Measurements from ENCODE around the gene FHIP1B.

DNA sequence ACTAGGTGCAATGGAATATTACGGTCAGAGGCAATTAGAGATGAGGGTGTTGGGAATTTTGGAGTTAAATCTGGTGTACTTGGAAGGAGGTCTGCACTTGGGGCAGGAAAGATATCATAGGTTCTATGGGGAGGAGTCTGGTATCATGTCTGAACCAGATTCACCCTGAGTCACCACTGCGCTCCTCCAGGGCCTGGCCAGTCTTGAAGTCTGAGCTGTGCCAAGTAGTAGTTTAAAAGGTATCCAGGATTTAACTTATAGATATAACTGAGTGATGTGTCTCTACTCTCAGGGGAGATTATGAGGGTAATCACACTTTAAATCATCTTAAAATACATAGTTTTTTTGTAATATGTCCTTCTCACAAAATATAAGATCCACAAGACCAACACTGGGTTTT is 11.1 kb upstream of the FHIP1B start:
- TF ChIP-seq, protein P1, sequence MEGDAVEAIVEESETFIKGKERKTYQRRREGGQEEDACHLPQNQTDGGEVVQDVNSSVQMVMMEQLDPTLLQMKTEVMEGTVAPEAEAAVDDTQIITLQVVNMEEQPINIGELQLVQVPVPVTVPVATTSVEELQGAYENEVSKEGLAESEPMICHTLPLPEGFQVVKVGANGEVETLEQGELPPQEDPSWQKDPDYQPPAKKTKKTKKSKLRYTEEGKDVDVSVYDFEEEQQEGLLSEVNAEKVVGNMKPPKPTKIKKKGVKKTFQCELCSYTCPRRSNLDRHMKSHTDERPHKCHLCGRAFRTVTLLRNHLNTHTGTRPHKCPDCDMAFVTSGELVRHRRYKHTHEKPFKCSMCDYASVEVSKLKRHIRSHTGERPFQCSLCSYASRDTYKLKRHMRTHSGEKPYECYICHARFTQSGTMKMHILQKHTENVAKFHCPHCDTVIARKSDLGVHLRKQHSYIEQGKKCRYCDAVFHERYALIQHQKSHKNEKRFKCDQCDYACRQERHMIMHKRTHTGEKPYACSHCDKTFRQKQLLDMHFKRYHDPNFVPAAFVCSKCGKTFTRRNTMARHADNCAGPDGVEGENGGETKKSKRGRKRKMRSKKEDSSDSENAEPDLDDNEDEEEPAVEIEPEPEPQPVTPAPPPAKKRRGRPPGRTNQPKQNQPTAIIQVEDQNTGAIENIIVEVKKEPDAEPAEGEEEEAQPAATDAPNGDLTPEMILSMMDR (IDR thresholded peaks at IDR 0.05), result no peak
- TF ChIP-seq POLR2A (IDR thresholded peaks at IDR 0.05), result no peak

All from thyroid gland (tissue), 4 donors.